ENCODE data around the gene RAB10. TPM values are rescaled to one million over a fixed set of nuclear protein-coding genes. Genes with fewer than 3 reads are reported as not detected.

The RAB10 gene
- total RNA-seq, 2 donors from 2014 or later = 73.9 to 80.8 TPM

GRCh38 chr2:26072925-26073768 is 39.3 kb downstream of the RAB10 start:
- TF ChIP-seq, protein P1, sequence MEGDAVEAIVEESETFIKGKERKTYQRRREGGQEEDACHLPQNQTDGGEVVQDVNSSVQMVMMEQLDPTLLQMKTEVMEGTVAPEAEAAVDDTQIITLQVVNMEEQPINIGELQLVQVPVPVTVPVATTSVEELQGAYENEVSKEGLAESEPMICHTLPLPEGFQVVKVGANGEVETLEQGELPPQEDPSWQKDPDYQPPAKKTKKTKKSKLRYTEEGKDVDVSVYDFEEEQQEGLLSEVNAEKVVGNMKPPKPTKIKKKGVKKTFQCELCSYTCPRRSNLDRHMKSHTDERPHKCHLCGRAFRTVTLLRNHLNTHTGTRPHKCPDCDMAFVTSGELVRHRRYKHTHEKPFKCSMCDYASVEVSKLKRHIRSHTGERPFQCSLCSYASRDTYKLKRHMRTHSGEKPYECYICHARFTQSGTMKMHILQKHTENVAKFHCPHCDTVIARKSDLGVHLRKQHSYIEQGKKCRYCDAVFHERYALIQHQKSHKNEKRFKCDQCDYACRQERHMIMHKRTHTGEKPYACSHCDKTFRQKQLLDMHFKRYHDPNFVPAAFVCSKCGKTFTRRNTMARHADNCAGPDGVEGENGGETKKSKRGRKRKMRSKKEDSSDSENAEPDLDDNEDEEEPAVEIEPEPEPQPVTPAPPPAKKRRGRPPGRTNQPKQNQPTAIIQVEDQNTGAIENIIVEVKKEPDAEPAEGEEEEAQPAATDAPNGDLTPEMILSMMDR (IDR thresholded peaks at IDR 0.05) = no peak
- Histone ChIP-seq H3K36me3 (no peaks in the 10 kb centered on the region), H3K27ac (no peak overlapping the region), H3K4me3 (no peak overlapping the region), H3K4me1 (ENCODE audit: control insufficient read depth in 1 of 2, low read depth in 2 of 2) (peaks cover 26 to 41% of the 10 kb centered on the region in 2 donors), H3K9me3 (no peaks in the 10 kb centered on the region), H3K27me3 (replicated peaks; ENCODE audit: insufficient read depth) (no peaks in the 10 kb centered on the region)
- ATAC-seq (ENCODE audit: insufficient number of reproducible peaks, low FRiP score, low read depth) (no peak), DNase-seq (ENCODE audit: low spot score) (no peak)

DNA sequence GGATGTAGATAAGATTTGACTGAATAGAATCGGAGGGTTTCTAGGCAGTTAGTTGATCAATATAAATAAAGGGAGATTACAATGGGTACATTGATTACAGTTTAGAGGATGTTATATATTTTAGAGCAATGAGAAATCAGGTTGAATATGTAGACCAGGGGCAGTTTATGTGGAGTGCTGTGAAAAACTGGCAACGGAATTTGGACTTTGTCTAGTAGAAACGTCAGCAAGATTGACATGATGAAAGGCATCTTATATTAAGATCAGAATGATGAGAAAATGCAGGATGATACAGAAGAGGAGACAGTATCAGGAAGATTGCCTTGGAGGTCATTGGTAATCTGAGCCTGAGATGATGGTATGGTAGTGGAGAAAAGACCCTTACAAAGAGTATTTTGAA is 39.9 kb downstream of the RAB10 start:
- H3K27ac ChIP-seq = no peak overlapping the region
- ATAC-seq (ENCODE audit: insufficient number of reproducible peaks, low FRiP score, low read depth) (no peak), DNase-seq (ENCODE audit: low spot score) (no peak)
- H3K9me3 ChIP-seq = no peaks in the 10 kb centered on the region
- no peaks in the 10 kb centered on the region for H3K36me3 ChIP-seq
- peaks cover 19 to 35% of the 10 kb centered on the region in 2 donors for H3K4me1 ChIP-seq (ENCODE audit: control insufficient read depth in 1 of 2, low read depth in 2 of 2)
- TF ChIP-seq, protein P1 (IDR thresholded peaks at IDR 0.05) = no peak
- H3K27me3 ChIP-seq (replicated peaks; ENCODE audit: insufficient read depth) = no peaks in the 10 kb centered on the region
- no peak overlapping the region for H3K4me3 ChIP-seq

DNA sequence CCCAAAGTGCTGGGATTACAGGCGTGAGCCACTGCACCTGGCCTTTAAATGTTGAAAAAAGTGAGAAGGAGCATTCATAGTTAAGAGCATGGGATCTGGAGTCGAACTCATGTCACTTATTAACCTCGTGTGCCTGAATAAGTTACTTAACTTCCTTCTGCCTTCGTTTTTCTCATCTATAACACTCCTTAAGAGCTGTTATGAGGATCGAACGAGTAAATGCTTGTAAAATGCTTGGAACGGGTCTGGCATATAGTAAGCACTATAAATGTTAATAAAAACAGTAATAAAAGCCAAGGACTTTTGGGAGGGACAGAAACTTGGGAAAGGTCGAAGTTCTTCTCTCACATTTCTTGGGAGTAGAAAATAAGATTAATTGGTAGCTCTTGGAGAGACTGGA is 40.8 kb downstream of the RAB10 start:
- no peaks in the 10 kb centered on the region for H3K9me3 ChIP-seq
- TF ChIP-seq, protein P1 (IDR thresholded peaks at IDR 0.05) = no peak
- no peak for DNase-seq (ENCODE audit: low spot score)
- no peak for ATAC-seq (ENCODE audit: insufficient number of reproducible peaks, low FRiP score, low read depth)
- H3K36me3 ChIP-seq = no peaks in the 10 kb centered on the region
- H3K27ac ChIP-seq = no peak overlapping the region
- H3K4me1 ChIP-seq (ENCODE audit: control insufficient read depth in 1 of 2, low read depth in 2 of 2) = peaks cover 13 to 27% of the 10 kb centered on the region in 2 donors
- H3K4me3 ChIP-seq = no peak overlapping the region
- H3K27me3 ChIP-seq (replicated peaks; ENCODE audit: insufficient read depth) = no peaks in the 10 kb centered on the region

DNA sequence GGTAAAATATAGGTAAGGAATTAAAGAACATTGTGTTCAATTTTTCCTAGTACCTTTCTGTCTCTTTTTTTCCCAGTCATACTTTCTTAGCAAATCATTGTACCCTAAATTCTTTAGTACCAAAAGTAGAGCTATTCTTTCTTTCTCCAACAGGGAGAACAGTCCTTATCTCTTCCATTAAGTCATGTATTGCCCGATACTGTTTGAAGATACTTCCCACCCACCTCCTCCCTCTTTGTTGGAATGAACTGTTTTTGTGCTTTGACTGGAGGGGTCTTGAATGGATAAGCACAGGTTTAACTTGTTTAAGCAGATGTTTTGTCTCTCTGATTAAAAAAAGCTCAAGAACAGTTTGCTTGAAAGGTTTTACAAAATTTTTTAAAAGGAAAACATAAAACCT is 41.3 kb downstream of the RAB10 start:
- no peak for ATAC-seq (ENCODE audit: insufficient number of reproducible peaks, low FRiP score, low read depth)
- H3K9me3 ChIP-seq = no peaks in the 10 kb centered on the region
- H3K4me1 ChIP-seq (ENCODE audit: control insufficient read depth in 1 of 2, low read depth in 2 of 2) = peaks cover 8 to 22% of the 10 kb centered on the region in 2 donors
- H3K27me3 ChIP-seq (replicated peaks; ENCODE audit: insufficient read depth) = no peaks in the 10 kb centered on the region
- TF ChIP-seq, protein P1 (IDR thresholded peaks at IDR 0.05) = no peak
- no peak for DNase-seq (ENCODE audit: low spot score)
- no peak overlapping the region for H3K4me3 ChIP-seq
- no peak overlapping the region for H3K27ac ChIP-seq
- H3K36me3 ChIP-seq = no peaks in the 10 kb centered on the region

DNA sequence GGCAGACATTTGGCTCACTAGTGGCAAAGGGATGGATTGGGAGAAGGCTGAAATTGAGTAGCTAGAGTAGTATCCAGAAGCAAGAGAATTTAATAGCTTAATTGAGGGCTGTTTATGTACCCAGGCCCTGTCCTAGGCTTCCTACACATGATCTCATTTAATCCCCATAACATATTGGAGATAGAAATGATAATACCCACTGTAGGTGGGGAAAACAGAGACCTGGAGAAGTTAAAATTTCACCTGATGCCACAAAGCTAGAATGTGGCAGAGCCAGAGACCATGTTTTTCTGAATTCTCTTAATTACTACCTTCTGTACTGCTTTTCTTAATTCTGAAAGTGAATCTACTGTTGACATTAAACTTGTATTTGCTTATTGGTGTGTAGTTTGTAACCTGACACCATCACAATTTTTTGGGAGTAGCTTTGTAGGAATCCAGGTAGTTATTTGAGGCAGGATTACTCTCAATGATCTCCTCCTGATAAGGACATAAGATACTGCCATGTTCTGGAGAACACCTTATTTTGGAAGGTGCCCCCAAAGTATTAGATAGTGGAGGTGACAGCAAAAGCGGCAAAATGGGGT is 42.2 kb downstream of the RAB10 start:
- no peak overlapping the region for H3K27ac ChIP-seq
- H3K27me3 ChIP-seq (replicated peaks; ENCODE audit: insufficient read depth) = no peaks in the 10 kb centered on the region
- TF ChIP-seq, protein P1 (IDR thresholded peaks at IDR 0.05) = no peak
- H3K4me3 ChIP-seq = no peak overlapping the region
- no peaks in the 10 kb centered on the region for H3K36me3 ChIP-seq
- ATAC-seq (ENCODE audit: insufficient number of reproducible peaks, low FRiP score, low read depth) = no peak
- H3K9me3 ChIP-seq = no peaks in the 10 kb centered on the region
- peaks cover 7 to 13% of the 10 kb centered on the region in 2 donors for H3K4me1 ChIP-seq (ENCODE audit: control insufficient read depth in 1 of 2, low read depth in 2 of 2)
- no peak for DNase-seq (ENCODE audit: low spot score)
